Neuronal stem cell (in vitro differentiated cells): Measurements from ENCODE around the gene MARVELD3.
"Not testable (repeated sequence)": the region's sequence is repeated elsewhere in the genome, so short reads cannot be mapped to it uniquely, and the experiment has no call there.

Source experiments
- DNase-seq: peaks from one replicate; pipeline ENCODE4 v3.0.0-alpha.2; 2013; ENCODE audit warnings: low spot score
- H2AFZ ChIP-seq: one replicate; pipeline ENCODE4 v1.6.1; 2013; ENCODE audit warnings: mild to moderate bottlenecking, low read length, inconsistent platforms
- H2AK5ac ChIP-seq: 2 replicates; pipeline ENCODE4 v1.6.1; 2013; ENCODE audit warnings: low read depth, mild to moderate bottlenecking, inconsistent platforms, low read length, moderate library complexity, mixed read lengths
- H2BK120ac ChIP-seq: 2 replicates; pipeline ENCODE4 v1.6.1; 2013; ENCODE audit warnings: low read depth, mild to moderate bottlenecking, inconsistent platforms, low read length, moderate library complexity, mixed read lengths
- H2BK12ac ChIP-seq: one replicate; pipeline ENCODE4 v1.6.1; 2013; ENCODE audit warnings: low read length, inconsistent platforms
- H2BK15ac ChIP-seq: 2 replicates; pipeline ENCODE4 v1.6.1; 2013; ENCODE audit warnings: mild to moderate bottlenecking, low read length, inconsistent platforms, mixed read lengths
- H2BK5ac ChIP-seq: one replicate; pipeline ENCODE4 v1.6.1; 2013; ENCODE audit warnings: inconsistent platforms, mild to moderate bottlenecking, low read length, moderate library complexity
- H3K14ac ChIP-seq: one replicate; pipeline ENCODE4 v1.6.1; 2013; ENCODE audit warnings: low read length, inconsistent platforms
- H3K18ac ChIP-seq: 2 replicates; pipeline ENCODE4 v1.6.1; 2013; ENCODE audit warnings: low read length, inconsistent platforms
- H3K23ac ChIP-seq: 2 replicates; pipeline ENCODE4 v1.6.1; 2013; ENCODE audit warnings: low read depth, mild to moderate bottlenecking, mixed read lengths, low read length, inconsistent platforms; ENCODE audit not compliant: poor library complexity
- H3K27ac ChIP-seq: replicated peaks from 3 replicates; pipeline ENCODE4 v1.5.1; 2013; ENCODE audit warnings: low read length, inconsistent platforms
- H3K27me3 ChIP-seq, 3 experiments: 2 replicates each; pipeline ENCODE4 v1.6.1; 2013; ENCODE audit warnings: low read length in 3 of 3, mild to moderate bottlenecking in 2 of 3, inconsistent platforms in 1 of 3, low read depth in 1 of 3, mixed read lengths in 1 of 3, moderate library complexity in 1 of 3; ENCODE audit not compliant: control insufficient read depth in 3 of 3, insufficient read depth in 3 of 3
- H3K36me3 ChIP-seq, 2 donors: replicated peaks in 1 of 2; 2 replicates each; pipeline ENCODE4 v1.6.1; 2013; ENCODE audit warnings: low read length in 2 of 2; ENCODE audit not compliant: control insufficient read depth in 2 of 2, insufficient read depth in 2 of 2
- H3K4ac ChIP-seq: 2 replicates; pipeline ENCODE4 v1.6.1; 2013; ENCODE audit warnings: inconsistent platforms, mild to moderate bottlenecking, low read length, moderate library complexity
- H3K4me1 ChIP-seq, 2 donors: 1 replicate in 1 of 2; 2 replicates in 1 of 2; pipeline ENCODE4 v1.6.1; 2013; ENCODE audit warnings: low read length in 2 of 2, low read depth in 1 of 2; ENCODE audit not compliant: control insufficient read depth in 2 of 2, insufficient read depth in 1 of 2
- H3K4me2 ChIP-seq: one replicate; pipeline ENCODE4 v1.6.1; 2013; ENCODE audit warnings: mild to moderate bottlenecking, low read length, inconsistent platforms; ENCODE audit not compliant: insufficient read depth, poor library complexity, severe bottlenecking
- H3K4me3 ChIP-seq, 2 donors: 2 replicates each; pipeline ENCODE4 v1.5.1; 2013; ENCODE audit warnings: low read length in 2 of 2, mild to moderate bottlenecking in 2 of 2, inconsistent platforms in 1 of 2, moderate library complexity in 1 of 2
- H3K79me1 ChIP-seq: one replicate; pipeline ENCODE4 v1.6.1; 2013; ENCODE audit warnings: low read depth, mild to moderate bottlenecking, inconsistent platforms, low read length, moderate library complexity
- H3K9ac ChIP-seq: one replicate; pipeline ENCODE4 v1.6.1; 2013; ENCODE audit warnings: mild to moderate bottlenecking, low read depth, low read length, inconsistent platforms; ENCODE audit not compliant: poor library complexity
- H3K9me3 ChIP-seq, 2 donors: replicated peaks in 1 of 2; 2 replicates each; pipeline versions ENCODE3 to v1.6.1; 2013; ENCODE audit warnings: low read length in 2 of 2, mild to moderate bottlenecking in 2 of 2, inconsistent platforms in 1 of 2, low read depth in 1 of 2, mixed read lengths in 1 of 2, moderate library complexity in 1 of 2; ENCODE audit not compliant: control insufficient read depth in 2 of 2, insufficient read depth in 1 of 2
- H4K8ac ChIP-seq: one replicate; pipeline ENCODE4 v1.6.1; 2013; ENCODE audit warnings: low read depth, mild to moderate bottlenecking, inconsistent platforms, low read length, moderate library complexity
- H4K91ac ChIP-seq: one replicate; pipeline ENCODE4 v1.6.1; 2013; ENCODE audit warnings: low read length, low read depth, mild to moderate bottlenecking, inconsistent platforms; ENCODE audit not compliant: poor library complexity
- WGBS, 2 donors: extraction: QIAGEN DNeasy Blood & Tissue Kit; methylation state at CpG; one replicate each; pipeline ENCODE4 v1.1.7; 2013; ENCODE audit warnings: missing lambda C conversion rate in 2 of 2, mixed read lengths in 1 of 2; ENCODE audit not compliant: insufficient read length in 2 of 2, insufficient replicate concordance in 1 of 2; ENCODE audit errors: extremely low coverage in 2 of 2; 5-methylcytosine and 5-hydroxymethylcytosine counted together

Gene MARVELD3

GRCh38 chr16:71595340-71595826 is 30.6 kb upstream of the MARVELD3 start:
- not testable (repeated sequence) for H2AK5ac ChIP-seq, H4K8ac ChIP-seq, H2BK5ac ChIP-seq, H3K9me3 ChIP-seq, H2BK12ac ChIP-seq, H4K91ac ChIP-seq, H3K36me3 ChIP-seq, H3K4me3 ChIP-seq, H3K4me1 ChIP-seq, H2BK15ac ChIP-seq, H3K4ac ChIP-seq, H3K4me2 ChIP-seq, H2BK120ac ChIP-seq, H3K18ac ChIP-seq, H3K14ac ChIP-seq, H3K23ac ChIP-seq, H3K9ac ChIP-seq, H2AFZ ChIP-seq, H3K79me1 ChIP-seq, DNase-seq, H3K27ac ChIP-seq
- H3K27me3 ChIP-seq, result peaks cover 0 to 11% (median 0%) of the 10 kb centered on the region in 3 experiments
- WGBS, 2 donors, result no CpG with 5 or more reads among the region's 7 CpGs

- H3K4me2 ChIP-seq, DNase-seq, H3K9me3 ChIP-seq: not testable (repeated sequence)
Observed at GRCh38 chr16:71598426-71598825, 27.6 kb upstream of the MARVELD3 start.

GRCh38 chr16:71600822-71601221 is 25.2 kb upstream of the MARVELD3 start:
- Histone ChIP-seq H3K9ac (no peak overlapping the region), H3K4me2 (no peak overlapping the region), H4K8ac (no peak overlapping the region), H2BK5ac (no peak overlapping the region), H2AFZ (no peak overlapping the region), H3K4me3 (no peak overlapping the region), H3K27ac (no peak overlapping the region), H3K23ac (no peak overlapping the region), H2BK120ac (no peak overlapping the region), H3K4me1 (no peaks in the 10 kb centered on the region), H3K4ac (no peak overlapping the region), H3K36me3 (no peaks in the 10 kb centered on the region), H3K14ac (no peak overlapping the region), H3K27me3 (no peaks in the 10 kb centered on the region), H2AK5ac (no peak overlapping the region), H3K79me1 (no peaks in the 10 kb centered on the region), H2BK12ac (no peak overlapping the region), H2BK15ac (no peak overlapping the region), H3K18ac (no peak overlapping the region), H4K91ac (no peak overlapping the region), H3K9me3 (no peaks in the 10 kb centered on the region)
- WGBS, 2 donors, result no CpG with 5 or more reads among the region's 8 CpGs
- DNase-seq, result no peak

More at GRCh38 chr16:71598426-71598825, 27.6 kb upstream of the MARVELD3 start:
- not testable (repeated sequence) for H3K9ac ChIP-seq, H2BK120ac ChIP-seq, H2AFZ ChIP-seq, H2BK15ac ChIP-seq, H3K4me1 ChIP-seq, H3K4me3 ChIP-seq, H3K27me3 ChIP-seq, H3K4ac ChIP-seq, H2BK12ac ChIP-seq, H3K27ac ChIP-seq, H2BK5ac ChIP-seq, H4K91ac ChIP-seq, H2AK5ac ChIP-seq, H3K14ac ChIP-seq, H3K23ac ChIP-seq, H3K36me3 ChIP-seq, H3K18ac ChIP-seq, H3K79me1 ChIP-seq, H4K8ac ChIP-seq
- WGBS, 2 donors, result no CpG with 5 or more reads among the region's 2 CpGs

GRCh38 chr16:71609066-71609465 is 16.9 kb upstream of the MARVELD3 start:
- Histone ChIP-seq H2BK5ac (no peak overlapping the region), H4K91ac (no peak overlapping the region), H3K27ac (no peak overlapping the region), H3K14ac (no peak overlapping the region), H3K4me2 (no peak overlapping the region), H2BK12ac (no peak overlapping the region), H3K4me3 (no peak overlapping the region), H2BK15ac (no peak overlapping the region), H3K79me1 (no peaks in the 10 kb centered on the region), H3K9me3 (no peaks in the 10 kb centered on the region), H3K18ac (no peak overlapping the region), H3K36me3 (no peaks in the 10 kb centered on the region), H2AK5ac (no peak overlapping the region), H3K9ac (no peak overlapping the region), H3K4ac (no peak overlapping the region), H3K4me1 (no peaks in the 10 kb centered on the region), H2AFZ (no peak overlapping the region), H3K23ac (no peak overlapping the region), H2BK120ac (no peak overlapping the region), H4K8ac (no peak overlapping the region), H3K27me3 (peaks cover 0 to 4% (median 0%) of the 10 kb centered on the region in 3 experiments)
- DNase-seq, result no peak
- WGBS, 2 donors, result no CpG with 5 or more reads among the region's 2 CpGs
